ENCODE data around the gene DDX11.
"Not testable (repeated sequence)": the region's sequence is repeated elsewhere in the genome, so short reads cannot be mapped to it uniquely, and the experiment has no call there.

The DDX11 gene

DNA sequence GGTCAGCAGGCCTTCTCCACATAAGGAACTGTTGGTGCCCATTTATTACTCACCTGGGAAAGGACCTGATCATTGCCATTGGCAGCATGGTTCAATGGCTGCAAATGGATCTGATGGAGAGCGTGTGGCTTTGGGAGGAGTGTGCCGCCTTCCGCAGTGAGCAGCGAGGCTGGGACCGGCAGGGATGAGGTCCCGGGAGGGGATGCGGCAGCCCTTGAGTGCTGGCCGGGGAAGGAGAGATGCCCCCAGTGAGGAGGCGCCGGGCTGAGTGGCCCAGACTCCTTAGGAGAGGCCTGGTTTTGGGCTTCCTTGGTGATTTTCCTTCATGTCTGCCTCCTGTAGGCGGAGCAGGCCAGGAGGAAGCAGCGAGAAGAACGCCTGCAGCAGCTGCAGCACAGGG lies 10.6 kb downstream of the DDX11 start:
- H3K79me2 ChIP-seq (ENCODE audit: low read length), result peaks cover 21% of the 10 kb centered on the region
- H3K27ac ChIP-seq (ENCODE audit: low read length); H3K36me3 ChIP-seq (replicated peaks; ENCODE audit: insufficient read depth, low read length); H3K4me3 ChIP-seq (ENCODE audit: low read length); H3F3A ChIP-seq (ENCODE audit: insufficient read depth, low read length); H3K9me2 ChIP-seq (replicated peaks; ENCODE audit: insufficient read depth, low read length); DNase-seq; H2AFZ ChIP-seq (ENCODE audit: low read length); H3K4me1 ChIP-seq (ENCODE audit: low read length); H3K9me3 ChIP-seq (replicated peaks; ENCODE audit: insufficient read depth, low read length); H3K9ac ChIP-seq (ENCODE audit: low read length); H3K4me2 ChIP-seq (ENCODE audit: low read depth, low read length); H4K20me1 ChIP-seq (ENCODE audit: insufficient read depth, low read length); H3K27me3 ChIP-seq (replicated peaks; ENCODE audit: insufficient read depth, low read length): not testable (repeated sequence)

DNA sequence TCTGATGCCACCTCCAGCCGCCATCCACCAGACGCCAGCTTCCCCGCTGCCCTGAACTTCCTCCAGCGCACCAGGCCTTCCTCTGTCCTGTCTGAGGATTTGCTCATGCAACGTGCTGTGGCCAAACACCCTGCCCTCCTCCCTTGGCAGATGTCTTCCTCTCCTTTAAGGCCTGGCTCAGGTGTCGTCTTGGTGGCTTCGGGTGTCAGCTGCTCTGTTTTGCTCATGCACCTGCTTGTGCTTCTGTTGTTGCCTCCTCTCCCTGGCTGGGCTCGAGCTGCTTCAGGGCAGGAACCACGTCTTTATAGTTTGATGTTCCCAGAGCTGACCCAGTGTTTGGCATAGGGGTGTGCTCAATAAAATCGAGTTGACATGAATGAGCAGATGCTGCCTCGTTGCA lies 12.4 kb downstream of the DDX11 start:
- H3K79me2 ChIP-seq (ENCODE audit: low read length), result peaks cover 13% of the 10 kb centered on the region
- H3K36me3 ChIP-seq (replicated peaks; ENCODE audit: insufficient read depth, low read length); H3K9ac ChIP-seq (ENCODE audit: low read length); H3K9me2 ChIP-seq (replicated peaks; ENCODE audit: insufficient read depth, low read length); H3K4me2 ChIP-seq (ENCODE audit: low read depth, low read length); H3K9me3 ChIP-seq (replicated peaks; ENCODE audit: insufficient read depth, low read length); DNase-seq; H3K4me3 ChIP-seq (ENCODE audit: low read length); H4K20me1 ChIP-seq (ENCODE audit: insufficient read depth, low read length); H3F3A ChIP-seq (ENCODE audit: insufficient read depth, low read length); H3K27me3 ChIP-seq (replicated peaks; ENCODE audit: insufficient read depth, low read length); H3K4me1 ChIP-seq (ENCODE audit: low read length); H3K27ac ChIP-seq (ENCODE audit: low read length); H2AFZ ChIP-seq (ENCODE audit: low read length): not testable (repeated sequence)

DNA sequence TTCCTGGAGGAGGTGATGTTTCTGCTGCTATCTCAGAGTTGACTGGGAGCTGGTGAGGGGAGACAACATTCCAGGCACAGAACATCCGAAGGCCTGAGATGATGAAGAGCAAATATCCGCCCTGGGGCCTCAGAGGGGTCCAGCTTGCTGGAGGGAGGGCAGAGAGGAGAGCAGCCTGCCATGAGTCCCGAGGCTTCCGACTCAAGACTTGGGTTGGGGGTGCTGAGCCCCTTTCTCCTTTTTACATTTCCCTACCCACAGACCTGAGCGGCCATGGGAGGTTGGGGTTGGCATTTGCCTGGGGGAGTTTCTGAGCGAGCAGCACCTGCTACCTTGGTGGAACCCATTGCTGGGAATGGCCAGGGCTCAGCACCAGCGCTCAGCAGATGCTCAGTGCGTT lies 13.8 kb downstream of the DDX11 start:
- not testable (repeated sequence) for H3K4me3 ChIP-seq (ENCODE audit: low read length); H4K20me1 ChIP-seq (ENCODE audit: insufficient read depth, low read length); H3K9me2 ChIP-seq (replicated peaks; ENCODE audit: insufficient read depth, low read length); H3K4me1 ChIP-seq (ENCODE audit: low read length); H3K27me3 ChIP-seq (replicated peaks; ENCODE audit: insufficient read depth, low read length); H3K36me3 ChIP-seq (replicated peaks; ENCODE audit: insufficient read depth, low read length); H3F3A ChIP-seq (ENCODE audit: insufficient read depth, low read length); H3K4me2 ChIP-seq (ENCODE audit: low read depth, low read length); H3K27ac ChIP-seq (ENCODE audit: low read length); H2AFZ ChIP-seq (ENCODE audit: low read length); DNase-seq; H3K9me3 ChIP-seq (replicated peaks; ENCODE audit: insufficient read depth, low read length); H3K9ac ChIP-seq (ENCODE audit: low read length)
- peaks cover 13% of the 10 kb centered on the region for H3K79me2 ChIP-seq (ENCODE audit: low read length)

DNA sequence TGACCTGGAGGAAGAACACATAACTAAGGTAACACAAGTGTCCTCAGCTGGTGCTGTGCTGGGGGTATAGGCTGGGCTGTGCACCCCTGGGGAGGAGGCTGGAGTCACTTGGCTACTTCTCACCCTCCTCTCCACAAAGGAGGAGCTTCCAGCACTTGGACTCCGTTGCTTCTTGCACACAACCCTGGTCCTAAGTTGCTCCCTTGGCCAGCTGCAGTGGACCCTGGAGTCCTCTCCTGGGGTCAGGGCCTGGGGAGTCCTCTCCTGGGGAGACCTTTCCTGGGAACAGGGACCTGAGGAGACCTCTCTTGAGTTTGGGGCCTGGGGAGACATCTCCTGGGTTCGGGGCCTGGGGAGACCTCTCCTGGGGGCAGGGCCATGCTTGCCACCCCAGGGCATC lies 14.3 kb downstream of the DDX11 start:
- H3K27me3 ChIP-seq (replicated peaks; ENCODE audit: insufficient read depth, low read length); H3K27ac ChIP-seq (ENCODE audit: low read length); H4K20me1 ChIP-seq (ENCODE audit: insufficient read depth, low read length); H3K9ac ChIP-seq (ENCODE audit: low read length); DNase-seq; H3K36me3 ChIP-seq (replicated peaks; ENCODE audit: insufficient read depth, low read length); H3K9me3 ChIP-seq (replicated peaks; ENCODE audit: insufficient read depth, low read length); H3K9me2 ChIP-seq (replicated peaks; ENCODE audit: insufficient read depth, low read length); H3K4me2 ChIP-seq (ENCODE audit: low read depth, low read length); H2AFZ ChIP-seq (ENCODE audit: low read length); H3F3A ChIP-seq (ENCODE audit: insufficient read depth, low read length); H3K4me3 ChIP-seq (ENCODE audit: low read length); H3K4me1 ChIP-seq (ENCODE audit: low read length): not testable (repeated sequence)
- H3K79me2 ChIP-seq (ENCODE audit: low read length), result peaks cover 13% of the 10 kb centered on the region

DNA sequence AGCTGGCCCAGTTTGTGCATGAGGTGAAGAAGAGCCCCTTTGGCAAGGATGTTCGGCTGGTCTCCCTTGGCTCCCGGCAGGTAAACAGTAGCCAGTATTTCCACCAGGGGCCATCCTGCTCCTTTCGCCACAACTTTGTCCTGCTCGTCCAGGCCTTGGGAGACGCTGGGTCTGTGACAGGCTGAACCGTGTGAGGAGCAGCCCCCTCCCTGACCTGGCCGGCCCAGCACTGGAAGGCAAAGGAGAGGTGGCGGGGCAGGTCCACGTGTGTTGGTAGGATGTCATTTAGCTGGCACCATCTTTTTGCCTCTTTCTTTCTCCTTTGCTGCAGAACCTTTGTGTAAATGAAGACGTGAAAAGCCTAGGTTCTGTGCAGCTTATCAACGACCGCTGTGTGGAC lies 15.4 kb downstream of the DDX11 start:
- Histone ChIP-seq H3K9me3 (replicated peaks; ENCODE audit: insufficient read depth, low read length) (no peaks in the 10 kb centered on the region), H3K9ac (ENCODE audit: low read length) (no peak overlapping the region), H4K20me1 (ENCODE audit: insufficient read depth, low read length) (no peaks in the 10 kb centered on the region), H3K4me2 (ENCODE audit: low read depth, low read length) (no peak overlapping the region), H3K27me3 (replicated peaks; ENCODE audit: insufficient read depth, low read length) (no peaks in the 10 kb centered on the region), H3K4me1 (ENCODE audit: low read length) (0 out of 2 replicates have a peak, but pooled peaks cover 3% of the 10 kb centered on the region), H3K27ac (ENCODE audit: low read length) (no peak overlapping the region), H3F3A (ENCODE audit: insufficient read depth, low read length) (peaks cover 7% of the 10 kb centered on the region; the same call in 1 of the 2 replicates), H3K4me3 (ENCODE audit: low read length) (no peak overlapping the region), H3K9me2 (replicated peaks; ENCODE audit: insufficient read depth, low read length) (no peaks in the 10 kb centered on the region), H3K79me2 (ENCODE audit: low read length) (peaks cover 9% of the 10 kb centered on the region; the same call in 1 of the 2 replicates), H2AFZ (ENCODE audit: low read length) (no peak overlapping the region), H3K36me3 (replicated peaks; ENCODE audit: insufficient read depth, low read length) (no peaks in the 10 kb centered on the region)
- no peak for TF ChIP-seq EZH2phosphoT487 (IDR thresholded peaks at IDR 0.05; ENCODE audit: low read length)
- TF ChIP-seq EZH2 (optimal IDR thresholded peaks at IDR 0.05; ENCODE audit: low read depth, low read length), result no peak
- TF ChIP-seq, protein P1, sequence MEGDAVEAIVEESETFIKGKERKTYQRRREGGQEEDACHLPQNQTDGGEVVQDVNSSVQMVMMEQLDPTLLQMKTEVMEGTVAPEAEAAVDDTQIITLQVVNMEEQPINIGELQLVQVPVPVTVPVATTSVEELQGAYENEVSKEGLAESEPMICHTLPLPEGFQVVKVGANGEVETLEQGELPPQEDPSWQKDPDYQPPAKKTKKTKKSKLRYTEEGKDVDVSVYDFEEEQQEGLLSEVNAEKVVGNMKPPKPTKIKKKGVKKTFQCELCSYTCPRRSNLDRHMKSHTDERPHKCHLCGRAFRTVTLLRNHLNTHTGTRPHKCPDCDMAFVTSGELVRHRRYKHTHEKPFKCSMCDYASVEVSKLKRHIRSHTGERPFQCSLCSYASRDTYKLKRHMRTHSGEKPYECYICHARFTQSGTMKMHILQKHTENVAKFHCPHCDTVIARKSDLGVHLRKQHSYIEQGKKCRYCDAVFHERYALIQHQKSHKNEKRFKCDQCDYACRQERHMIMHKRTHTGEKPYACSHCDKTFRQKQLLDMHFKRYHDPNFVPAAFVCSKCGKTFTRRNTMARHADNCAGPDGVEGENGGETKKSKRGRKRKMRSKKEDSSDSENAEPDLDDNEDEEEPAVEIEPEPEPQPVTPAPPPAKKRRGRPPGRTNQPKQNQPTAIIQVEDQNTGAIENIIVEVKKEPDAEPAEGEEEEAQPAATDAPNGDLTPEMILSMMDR (IDR thresholded peaks at IDR 0.05; ENCODE audit: low read length), result no peak
- no peak for DNase-seq

DNA sequence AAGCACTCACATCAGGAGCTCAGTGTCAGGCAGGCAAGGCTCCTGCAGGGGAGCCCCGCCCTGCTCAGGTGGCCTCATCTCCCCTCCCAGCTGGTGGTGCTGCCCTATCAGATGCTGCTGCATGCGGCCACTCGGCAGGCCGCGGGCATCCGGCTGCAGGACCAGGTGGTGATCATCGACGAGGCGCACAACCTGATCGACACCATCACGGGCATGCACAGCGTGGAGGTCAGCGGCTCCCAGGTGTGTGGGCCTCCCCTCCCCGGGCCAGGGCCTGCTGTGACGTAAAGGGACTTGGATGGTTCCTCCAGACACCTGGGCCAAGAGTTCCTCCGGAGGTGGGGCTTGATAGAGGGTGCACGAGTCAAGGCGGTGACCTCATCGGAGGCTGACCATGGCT lies 18.0 kb downstream of the DDX11 start:
- H3K4me3 ChIP-seq (ENCODE audit: low read length), result not testable (repeated sequence)

DNA sequence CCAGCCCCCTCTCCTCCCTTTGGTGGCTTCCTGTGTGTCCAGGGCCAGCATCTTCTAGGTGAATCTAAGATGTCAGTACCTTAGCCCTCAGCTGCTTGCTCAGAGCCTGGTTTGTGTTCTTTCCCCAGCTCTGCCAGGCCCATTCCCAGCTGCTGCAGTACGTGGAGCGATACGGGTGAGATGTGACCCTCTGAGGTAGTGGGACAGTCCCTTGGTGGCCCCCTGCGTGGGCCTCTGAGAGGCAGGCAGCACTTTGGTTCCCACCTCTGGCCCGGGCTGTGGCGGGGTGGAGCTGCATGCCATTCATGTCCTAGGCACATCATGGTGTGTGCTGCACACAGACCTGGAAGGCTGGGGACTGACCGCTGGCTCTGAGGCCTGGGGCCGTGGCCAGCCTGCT lies 19.1 kb downstream of the DDX11 start:
- not testable (repeated sequence) for H4K20me1 ChIP-seq (ENCODE audit: insufficient read depth, low read length); H3K9ac ChIP-seq (ENCODE audit: low read length); H2AFZ ChIP-seq (ENCODE audit: low read length); H3K27ac ChIP-seq (ENCODE audit: low read length); DNase-seq; H3K9me2 ChIP-seq (replicated peaks; ENCODE audit: insufficient read depth, low read length); H3K36me3 ChIP-seq (replicated peaks; ENCODE audit: insufficient read depth, low read length); H3K27me3 ChIP-seq (replicated peaks; ENCODE audit: insufficient read depth, low read length); H3K9me3 ChIP-seq (replicated peaks; ENCODE audit: insufficient read depth, low read length); H3K4me3 ChIP-seq (ENCODE audit: low read length); H3K4me2 ChIP-seq (ENCODE audit: low read depth, low read length)
- Histone ChIP-seq H3F3A (ENCODE audit: insufficient read depth, low read length) (peaks cover 18% of the 10 kb centered on the region), H3K4me1 (ENCODE audit: low read length) (peaks cover 24% of the 10 kb centered on the region), H3K79me2 (ENCODE audit: low read length) (peaks cover 15% of the 10 kb centered on the region)

More for the DNA sequence above, 18.0 kb downstream of the DDX11 start:
- peaks cover 17% of the 10 kb centered on the region for H3F3A ChIP-seq (ENCODE audit: insufficient read depth, low read length)
- H3K4me2 ChIP-seq (ENCODE audit: low read depth, low read length); H2AFZ ChIP-seq (ENCODE audit: low read length); H3K9ac ChIP-seq (ENCODE audit: low read length); H3K36me3 ChIP-seq (replicated peaks; ENCODE audit: insufficient read depth, low read length); H3K79me2 ChIP-seq (ENCODE audit: low read length); DNase-seq; H3K9me3 ChIP-seq (replicated peaks; ENCODE audit: insufficient read depth, low read length); H3K27me3 ChIP-seq (replicated peaks; ENCODE audit: insufficient read depth, low read length); H3K9me2 ChIP-seq (replicated peaks; ENCODE audit: insufficient read depth, low read length); H4K20me1 ChIP-seq (ENCODE audit: insufficient read depth, low read length): not testable (repeated sequence)
- peak overlapping the region; percentile 61; the same call in 1 of the 2 replicates for H3K27ac ChIP-seq (ENCODE audit: low read length)
- peaks cover 18% of the 10 kb centered on the region for H3K4me1 ChIP-seq (ENCODE audit: low read length)

Measured in MM.1S (cell line).